H1 (cell line): ENCODE results near the gene MFAP5. TPM values are rescaled to one million over a fixed set of nuclear protein-coding genes. Genes with fewer than 3 reads are reported as not detected.

Experiments
- CHD7 ChIP-seq: fragments of 300-600 bp; sonication (generic); IDR thresholded peaks from 2 replicates; pipeline ENCODE4 v1.7.1; 2012; ENCODE audit warnings: low read length, moderate library complexity, mild to moderate bottlenecking, inconsistent platforms; ENCODE audit not compliant: insufficient replicate concordance
- CTBP2 ChIP-seq: IDR thresholded peaks from 2 replicates; pipeline ENCODE4 v1.7.0; 2011; ENCODE audit warnings: borderline replicate concordance, mild to moderate bottlenecking, moderate library complexity, mixed read lengths, low read length; ENCODE audit not compliant: insufficient read depth, insufficient read length
- EGR1 ChIP-seq: IDR thresholded peaks from 2 replicates; pipeline ENCODE4 v1.6.1; 2011; ENCODE audit warnings: low read depth, low read length, borderline replicate concordance
- HDAC2 ChIP-seq, 2 experiments: fragments of 300-600 bp in 1 of 2; sonication (generic) in 1 of 2; IDR thresholded peaks; 2 replicates each; pipeline ENCODE4 v1.6.1; 2011 to 2012; ENCODE audit warnings: low read depth in 2 of 2, low read length in 2 of 2, mild to moderate bottlenecking in 2 of 2, moderate library complexity in 2 of 2, borderline replicate concordance in 1 of 2, inconsistent platforms in 1 of 2
- POLR2AphosphoS5 ChIP-seq: IDR thresholded peaks from 2 replicates; pipeline ENCODE4 v1.6.1; 2011; ENCODE audit warnings: low read depth, low read length
- RBBP5 ChIP-seq: IDR thresholded peaks from 2 replicates; pipeline ENCODE4 v1.7.1; 2012; ENCODE audit warnings: low read depth, mild to moderate bottlenecking, inconsistent platforms, low read length, moderate library complexity, borderline replicate concordance
- TBP ChIP-seq: IDR thresholded peaks from 2 replicates; pipeline ENCODE4 v1.6.1; 2011; ENCODE audit warnings: low read depth, low read length, improper control_type of control experiment
- TCF12 ChIP-seq: IDR thresholded peaks from 2 replicates; pipeline ENCODE4 v1.6.1; 2011; ENCODE audit warnings: low read depth, mild to moderate bottlenecking, low read length
- TEAD4 ChIP-seq: IDR thresholded peaks from 2 replicates; pipeline ENCODE4 v1.6.1; 2012; ENCODE audit warnings: low read depth, low read length, inconsistent platforms, mixed read lengths
- YY1 ChIP-seq: IDR thresholded peaks from 2 replicates; pipeline ENCODE4 v1.6.1; 2011; ENCODE audit warnings: low read depth, mild to moderate bottlenecking, low read length
- polyA plus RNA-seq, 7 experiments: library from polyadenylated mRNA; depleted of rRNA in 3 of 7; stranded (reverse) in 5 of 7; unstranded in 2 of 7; fragments of >200 nt in 5 of 7; fragments of 200-250 nt in 2 of 7; gene quantifications; 1 replicate in 5 of 7; 2 replicates in 1 of 7; 4 replicates in 1 of 7; pipeline versions ENCODE4 v1.2.1 to v1.2.3, GENCODE V29; 2011 to 2013; ENCODE audit warnings: missing spikeins in 2 of 7, mixed read lengths in 2 of 7
- total RNA-seq: library from RNA; stranded (reverse); fragmentation: NEBNext Ultra II Directional; extraction: Animal tissue kit (Norgen Biotek cat#: 25700); gene quantifications from 2 replicates; pipeline ENCODE4 v1.2.1, GENCODE V29; 2021

Gene MFAP5
- total and polyA plus RNA-seq, 2 of the 8 experiments (the other 6 are each of a cell fraction or from before 2014, with no cell fraction given) = 0.60 to 0.86 TPM

- TF ChIP-seq POLR2AphosphoS5 (0 out of 2 replicates have a peak, but pooled peaks have one; percentile 4), TEAD4 (no peak), EGR1 (no peak), CHD7 (no peak), TCF12 (no peak), TBP (peak; percentile 13; the same call in 1 of the 2 replicates), CTBP2 (no peak), YY1 (no peak), HDAC2 (IDR thresholded peaks at IDR 0.05; ENCODE audit: borderline replicate concordance in 1 of 2, low read depth in 2 of 2, low read length in 2 of 2) (peak in 1 of 2 experiments; percentile 6; a peak in 1 of 4 replicates), RBBP5 (peak; percentile 34; the same call in 1 of the 2 replicates)
These were observed 35.7 kb upstream of the MFAP5 start (continued) for GRCh38 chr12:8698132-8698851.
